Measurements from ENCODE around the gene IL1F10. TPM values are rescaled to one million over a fixed set of nuclear protein-coding genes. Genes with fewer than 3 reads are reported as not detected.

IL1F10 gene
- polyA plus RNA-seq, 1 donor from 2014 or later, result not detected

GRCh38 chr2:113078350-113078839 is 10.6 kb downstream of the IL1F10 start:
- no peak overlapping the region for H3K27ac ChIP-seq (ENCODE audit: low read length)
- H3K9me3 ChIP-seq (ENCODE audit: low read length), result no peaks in the 10 kb centered on the region
- no peak overlapping the region for H2AFZ ChIP-seq (ENCODE audit: low read depth, low read length)
- no peaks in the 10 kb centered on the region for H3K27me3 ChIP-seq (ENCODE audit: insufficient read depth, low read depth, low read length)
- no peak overlapping the region for H3K9ac ChIP-seq (ENCODE audit: low read length)
- no peak overlapping the region for H3K4me3 ChIP-seq (ENCODE audit: low read length)
- no peaks in the 10 kb centered on the region for H3K36me3 ChIP-seq (ENCODE audit: insufficient read depth, low read length)
- H3K9me2 ChIP-seq (ENCODE audit: insufficient read depth, low read length), result no peaks in the 10 kb centered on the region
- TF ChIP-seq EZH2 (IDR thresholded peaks at IDR 0.05; ENCODE audit: borderline replicate concordance, insufficient read depth, low read length, poor library complexity, severe bottlenecking) (no peak), CTCF (IDR thresholded peaks at IDR 0.05; ENCODE audit: poor library complexity, severe bottlenecking) (no peak), TAF1 (IDR thresholded peaks at IDR 0.05; ENCODE audit: low read depth) (no peak), RAD21 (conservative IDR thresholded peaks at IDR 0.05) (no peak)
- H4K20me1 ChIP-seq (ENCODE audit: insufficient read depth), result no peaks in the 10 kb centered on the region
- no peaks in the 10 kb centered on the region for H3K79me2 ChIP-seq (replicated peaks; ENCODE audit: insufficient read depth, low read length)
- H3K4me2 ChIP-seq (ENCODE audit: low read length), result no peak overlapping the region
- H3F3A ChIP-seq (ENCODE audit: insufficient read depth, low read length, poor library complexity, severe bottlenecking), result no peaks in the 10 kb centered on the region

- Histone ChIP-seq H3K4me2 (ENCODE audit: low read length) (no peak overlapping the region), H3F3A (ENCODE audit: insufficient read depth, low read length, poor library complexity, severe bottlenecking) (no peaks in the 10 kb centered on the region)
Measured at GRCh38 chr2:113079131-113079530, 11.4 kb downstream of the IL1F10 start.

More at GRCh38 chr2:113079131-113079530, 11.4 kb downstream of the IL1F10 start:
- no peaks in the 10 kb centered on the region for H3K9me3 ChIP-seq (ENCODE audit: low read length)
- H3K36me3 ChIP-seq (ENCODE audit: insufficient read depth, low read length), result no peaks in the 10 kb centered on the region
- no peak overlapping the region for H3K4me3 ChIP-seq (ENCODE audit: low read length)
- H3K79me2 ChIP-seq (replicated peaks; ENCODE audit: insufficient read depth, low read length), result no peaks in the 10 kb centered on the region
- H2AFZ ChIP-seq (ENCODE audit: low read depth, low read length), result no peak overlapping the region
- no peaks in the 10 kb centered on the region for H3K9me2 ChIP-seq (ENCODE audit: insufficient read depth, low read length)
- no peak overlapping the region for H3K9ac ChIP-seq (ENCODE audit: low read length)
- no peak overlapping the region for H3K27ac ChIP-seq (ENCODE audit: low read length)
- TF ChIP-seq REST (IDR thresholded peaks at IDR 0.05; ENCODE audit: borderline replicate concordance) (no peak), EP300 (conservative IDR thresholded peaks at IDR 0.05; ENCODE audit: poor library complexity, severe bottlenecking) (no peak), TAF1 (IDR thresholded peaks at IDR 0.05; ENCODE audit: low read depth) (no peak), POLR2AphosphoS5 (IDR thresholded peaks at IDR 0.05) (no peak), RAD21 (conservative IDR thresholded peaks at IDR 0.05) (no peak), SMC3 (conservative IDR thresholded peaks at IDR 0.05; ENCODE audit: poor library complexity) (no peak), EZH2 (IDR thresholded peaks at IDR 0.05; ENCODE audit: borderline replicate concordance, insufficient read depth, low read length, poor library complexity, severe bottlenecking) (no peak)
- H4K20me1 ChIP-seq (ENCODE audit: insufficient read depth), result no peaks in the 10 kb centered on the region
- no peaks in the 10 kb centered on the region for H3K27me3 ChIP-seq (ENCODE audit: insufficient read depth, low read depth, low read length)
